HG02970 (cell line): ENCODE results near the gene MUC5AC.

Source experiments
- ATAC-seq: cut with Tn5 transposase; IDR thresholded peaks from one replicate; pipeline ENCODE4 v1.9.1; 2021; ENCODE audit warnings: mild to moderate bottlenecking, moderate library complexity, moderate number of reproducible peaks; ENCODE audit not compliant: unreplicated experiment, low FRiP score

MUC5AC gene

DNA sequence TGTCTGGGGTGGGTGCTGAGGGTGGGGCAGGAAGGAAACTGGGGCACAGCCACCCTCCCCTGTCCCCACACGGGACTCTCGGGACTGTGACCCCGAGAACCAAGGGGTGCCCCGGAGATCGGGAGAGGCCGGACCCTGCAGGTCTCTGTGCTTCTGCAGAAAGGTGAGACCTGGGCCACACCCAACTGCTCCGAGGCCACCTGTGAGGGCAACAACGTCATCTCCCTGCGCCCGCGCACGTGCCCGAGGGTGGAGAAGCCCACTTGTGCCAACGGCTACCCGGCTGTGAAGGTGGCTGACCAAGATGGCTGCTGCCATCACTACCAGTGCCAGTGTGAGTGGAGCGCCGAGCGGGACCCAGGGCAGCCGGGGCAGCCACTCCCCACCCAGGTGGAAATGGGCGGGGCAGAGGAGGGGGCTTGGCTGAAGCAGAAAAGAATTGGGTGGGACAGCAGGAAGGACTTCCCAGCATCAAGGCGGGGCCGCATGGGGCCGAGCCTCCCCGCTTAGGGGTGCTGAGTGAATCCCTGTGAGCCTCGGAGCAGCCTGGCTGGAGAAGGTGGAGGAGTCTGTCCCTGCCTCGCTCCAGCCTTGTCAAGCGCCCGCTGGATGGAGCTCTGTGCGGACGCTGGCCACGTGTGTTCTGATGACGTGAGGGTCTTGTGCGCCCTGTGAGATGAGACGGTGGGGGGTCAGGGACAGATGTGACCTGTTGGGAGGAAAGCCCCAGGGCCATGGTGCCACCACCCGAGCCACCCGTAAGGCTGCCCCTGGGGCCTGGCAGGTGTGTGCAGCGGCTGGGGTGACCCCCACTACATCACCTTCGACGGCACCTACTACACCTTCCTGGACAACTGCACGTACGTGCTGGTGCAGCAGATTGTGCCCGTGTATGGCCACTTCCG, 35.8 kb downstream of the MUC5AC start:
- ATAC-seq = no peak

DNA sequence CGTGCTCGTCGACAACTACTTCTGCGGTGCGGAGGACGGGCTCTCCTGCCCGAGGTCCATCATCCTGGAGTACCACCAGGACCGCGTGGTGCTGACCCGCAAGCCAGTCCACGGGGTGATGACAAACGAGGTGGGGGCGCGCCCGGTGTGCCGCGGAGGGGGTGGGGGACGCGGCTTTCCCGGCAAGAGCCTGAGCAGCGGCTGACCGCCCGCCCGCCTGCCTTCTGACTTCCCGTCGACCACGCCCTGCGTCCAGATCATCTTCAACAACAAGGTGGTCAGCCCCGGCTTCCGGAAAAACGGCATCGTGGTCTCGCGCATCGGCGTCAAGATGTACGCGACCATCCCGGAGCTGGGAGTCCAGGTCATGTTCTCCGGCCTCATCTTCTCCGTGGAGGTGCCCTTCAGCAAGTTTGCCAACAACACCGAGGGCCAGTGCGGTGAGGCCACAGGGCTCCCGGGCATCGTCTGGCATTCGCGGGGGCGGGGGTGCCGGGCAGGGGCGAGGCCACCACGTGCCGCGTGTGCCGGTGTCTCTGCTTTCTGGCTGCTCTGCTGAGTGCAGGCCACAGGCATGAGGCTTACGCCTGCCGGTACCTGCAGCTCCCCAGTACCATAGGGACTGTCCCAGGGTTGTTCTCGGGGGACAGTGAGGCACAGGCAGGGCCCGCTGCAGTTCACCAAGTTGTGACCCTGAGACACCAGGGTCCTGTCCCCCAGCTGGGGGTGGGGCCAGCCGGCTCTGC, 36.7 kb downstream of the MUC5AC start:
- ATAC-seq = no peak

DNA sequence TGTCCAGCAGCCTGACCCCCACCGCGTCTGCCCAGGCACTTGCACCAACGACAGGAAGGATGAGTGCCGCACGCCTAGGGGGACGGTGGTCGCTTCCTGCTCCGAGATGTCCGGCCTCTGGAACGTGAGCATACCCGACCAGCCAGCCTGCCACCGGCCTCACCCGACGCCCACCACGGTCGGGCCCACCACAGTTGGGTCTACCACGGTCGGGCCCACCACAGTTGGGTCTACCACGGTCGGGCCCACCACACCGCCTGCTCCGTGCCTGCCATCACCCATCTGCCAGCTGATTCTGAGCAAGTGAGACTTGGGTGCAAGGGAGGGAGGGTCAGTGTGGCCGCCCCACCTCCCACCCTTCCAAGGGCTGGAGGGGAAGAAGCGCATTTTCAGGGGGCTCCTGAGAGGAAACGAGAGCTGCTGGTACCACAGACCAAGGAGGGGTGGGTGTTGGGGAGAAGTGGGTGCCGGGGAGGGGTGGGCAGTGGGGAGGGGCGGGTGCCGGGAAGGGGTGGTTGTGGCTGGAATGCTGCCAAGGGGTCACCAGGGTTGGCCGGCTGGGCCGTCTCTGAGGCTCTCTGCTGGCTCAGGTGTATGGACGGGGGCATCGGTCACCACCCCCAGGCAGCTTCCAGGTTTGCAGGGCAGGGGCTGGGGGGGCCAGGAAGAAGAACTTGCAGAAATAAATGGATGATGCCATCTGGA, 37.4 kb downstream of the MUC5AC start:
- ATAC-seq = no peak

DNA sequence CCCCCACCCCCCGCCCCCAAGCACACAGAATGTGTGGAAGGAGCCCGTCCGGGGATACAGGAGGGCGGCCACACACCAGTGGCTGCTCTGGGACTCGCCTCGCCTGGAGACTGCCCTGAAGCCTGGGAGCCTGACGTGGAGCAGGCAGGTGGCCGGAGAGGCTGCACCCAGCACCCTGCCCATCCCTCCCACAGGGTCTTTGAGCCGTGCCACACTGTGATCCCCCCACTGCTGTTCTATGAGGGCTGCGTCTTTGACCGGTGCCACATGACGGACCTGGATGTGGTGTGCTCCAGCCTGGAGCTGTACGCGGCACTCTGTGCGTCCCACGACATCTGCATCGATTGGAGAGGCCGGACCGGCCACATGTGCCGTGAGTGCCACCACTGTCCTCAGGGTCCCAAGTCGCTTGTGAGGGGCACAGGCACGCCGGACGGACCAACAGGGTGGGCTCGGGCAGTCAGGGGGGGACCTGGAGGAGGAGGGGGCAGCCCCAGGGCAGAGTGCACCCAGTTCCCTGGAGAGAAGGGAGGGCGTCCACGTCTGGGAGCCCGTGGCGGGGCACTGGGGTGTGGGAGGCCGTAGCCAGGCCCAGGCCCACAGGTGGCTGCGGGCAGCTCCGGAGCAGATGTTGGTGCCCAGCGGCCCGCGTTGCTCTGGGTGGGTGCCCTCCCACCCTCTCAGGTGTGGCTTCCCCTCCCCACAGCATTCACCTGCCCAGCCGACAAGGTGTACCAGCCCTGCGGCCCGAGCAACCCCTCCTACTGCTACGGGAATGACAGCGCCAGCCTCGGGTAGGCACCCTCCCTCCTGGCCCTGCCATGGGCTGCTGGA, 38.1 kb downstream of the MUC5AC start:
- no peak for ATAC-seq

DNA sequence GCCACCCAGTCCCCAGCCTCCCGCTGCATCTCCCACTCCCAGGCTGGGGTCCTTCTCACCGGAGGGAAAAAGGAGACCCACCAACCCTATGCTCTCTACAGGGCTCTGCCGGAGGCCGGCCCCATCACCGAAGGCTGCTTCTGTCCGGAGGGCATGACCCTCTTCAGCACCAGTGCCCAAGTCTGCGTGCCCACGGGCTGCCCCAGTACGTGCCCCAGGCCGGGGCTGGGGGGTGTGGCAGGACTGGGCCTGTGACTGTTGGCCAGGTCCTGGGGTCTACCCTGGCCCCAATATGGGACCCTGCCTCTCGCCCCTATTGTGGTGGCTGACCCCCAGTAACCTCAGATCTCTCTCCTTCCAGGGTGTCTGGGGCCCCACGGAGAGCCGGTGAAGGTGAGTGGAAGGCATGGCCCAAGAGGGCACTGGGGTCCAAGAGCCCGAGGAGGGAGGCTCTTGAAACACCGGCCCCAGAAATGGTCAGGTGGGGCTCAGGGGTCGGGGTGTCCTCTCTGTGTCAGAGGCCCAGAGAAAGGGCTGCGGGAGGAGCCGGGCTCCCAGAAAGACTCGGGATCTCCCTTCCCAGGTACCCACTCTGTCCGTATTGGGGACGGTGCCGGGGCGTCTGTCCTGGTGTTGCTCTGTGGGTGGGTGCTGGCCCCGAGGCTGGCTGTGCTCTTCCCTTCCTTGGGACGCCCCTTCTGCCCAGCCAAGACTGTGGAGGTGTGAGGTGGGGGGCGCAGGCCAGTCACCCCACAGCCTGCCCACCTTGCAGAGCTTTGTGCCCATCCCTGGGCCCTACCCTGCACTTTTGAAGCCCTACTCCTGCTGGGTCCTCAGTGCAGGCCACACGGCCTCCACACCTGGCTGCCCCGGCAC, 39.0 kb downstream of the MUC5AC start:
- no peak for ATAC-seq

DNA sequence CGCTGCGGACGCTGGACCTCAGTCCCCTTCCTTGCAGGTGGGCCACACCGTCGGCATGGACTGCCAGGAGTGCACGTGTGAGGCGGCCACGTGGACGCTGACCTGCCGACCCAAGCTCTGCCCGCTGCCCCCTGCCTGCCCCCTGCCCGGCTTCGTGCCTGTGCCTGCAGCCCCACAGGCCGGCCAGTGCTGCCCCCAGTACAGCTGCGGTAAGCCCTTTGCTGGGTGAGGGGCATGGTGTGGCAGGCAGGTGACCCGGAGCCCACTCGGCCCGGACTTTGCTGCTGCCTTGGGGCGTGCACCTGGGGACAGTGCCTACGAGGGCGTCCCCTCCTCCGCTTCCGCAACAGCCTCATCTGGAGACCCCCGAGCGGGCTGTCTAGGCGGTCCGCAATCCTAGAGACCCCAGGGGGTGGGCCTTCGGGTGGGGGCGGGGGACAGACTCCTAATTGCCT, 39.7 kb downstream of the MUC5AC start:
- no peak for ATAC-seq

DNA sequence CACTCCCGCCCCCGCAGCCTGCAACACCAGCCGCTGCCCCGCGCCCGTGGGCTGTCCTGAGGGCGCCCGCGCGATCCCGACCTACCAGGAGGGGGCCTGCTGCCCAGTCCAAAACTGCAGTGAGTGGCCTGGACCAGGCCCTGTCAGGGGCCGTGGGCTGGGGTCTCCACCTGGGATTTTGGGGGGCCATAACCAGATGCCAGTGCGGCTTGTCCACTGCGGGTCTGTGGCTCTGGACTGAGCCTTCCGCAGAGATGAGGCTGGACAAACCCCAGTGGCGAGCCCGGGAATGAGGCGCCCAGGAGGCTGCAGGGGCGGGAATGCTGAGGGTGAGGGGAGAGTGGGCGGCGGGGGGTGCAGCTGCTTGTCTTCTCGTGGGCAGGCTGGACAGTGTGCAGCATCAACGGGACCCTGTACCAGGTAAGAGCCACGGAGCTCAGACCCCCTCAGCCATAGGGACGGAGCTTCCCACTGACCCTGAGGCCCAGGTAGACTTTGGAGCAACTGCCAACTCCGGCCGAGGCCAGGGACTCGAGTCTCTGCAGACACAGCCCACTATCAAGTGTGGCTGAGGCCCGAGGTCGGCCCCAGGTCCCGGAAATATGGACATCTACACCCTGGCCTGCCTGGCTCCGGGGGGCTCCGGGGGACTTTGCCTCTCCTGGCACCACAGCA, 40.3 kb downstream of the MUC5AC start:
- ATAC-seq = no peak

DNA sequence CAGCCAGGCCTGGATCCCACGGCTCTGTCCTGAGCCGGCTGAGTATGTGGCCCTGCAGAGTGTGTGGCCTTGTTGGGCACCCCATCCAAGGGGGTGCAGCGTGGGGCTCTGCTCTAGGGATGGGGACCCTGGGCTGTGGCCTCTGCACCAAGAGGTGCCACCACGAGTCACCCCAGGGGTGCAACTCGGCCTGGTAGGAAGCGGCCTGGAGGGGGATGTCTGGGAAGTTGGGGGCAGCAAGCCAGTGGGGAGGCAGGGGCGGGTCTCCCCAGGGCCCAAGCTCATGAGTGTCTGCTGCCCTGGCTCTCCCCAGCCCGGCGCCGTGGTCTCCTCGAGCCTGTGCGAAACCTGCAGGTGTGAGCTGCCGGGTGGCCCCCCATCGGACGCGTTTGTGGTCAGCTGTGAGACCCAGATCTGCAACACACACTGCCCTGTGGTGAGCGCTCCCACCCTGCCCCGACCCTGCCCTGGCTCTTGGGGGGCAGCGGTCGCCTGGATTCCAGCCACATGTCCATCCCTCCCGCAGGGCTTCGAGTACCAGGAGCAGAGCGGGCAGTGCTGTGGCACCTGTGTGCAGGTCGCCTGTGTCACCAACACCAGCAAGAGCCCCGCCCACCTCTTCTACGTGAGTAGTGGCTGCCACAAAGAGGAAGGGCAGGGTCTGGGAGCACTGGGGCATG, 40.9 kb downstream of the MUC5AC start:
- ATAC-seq = no peak

DNA sequence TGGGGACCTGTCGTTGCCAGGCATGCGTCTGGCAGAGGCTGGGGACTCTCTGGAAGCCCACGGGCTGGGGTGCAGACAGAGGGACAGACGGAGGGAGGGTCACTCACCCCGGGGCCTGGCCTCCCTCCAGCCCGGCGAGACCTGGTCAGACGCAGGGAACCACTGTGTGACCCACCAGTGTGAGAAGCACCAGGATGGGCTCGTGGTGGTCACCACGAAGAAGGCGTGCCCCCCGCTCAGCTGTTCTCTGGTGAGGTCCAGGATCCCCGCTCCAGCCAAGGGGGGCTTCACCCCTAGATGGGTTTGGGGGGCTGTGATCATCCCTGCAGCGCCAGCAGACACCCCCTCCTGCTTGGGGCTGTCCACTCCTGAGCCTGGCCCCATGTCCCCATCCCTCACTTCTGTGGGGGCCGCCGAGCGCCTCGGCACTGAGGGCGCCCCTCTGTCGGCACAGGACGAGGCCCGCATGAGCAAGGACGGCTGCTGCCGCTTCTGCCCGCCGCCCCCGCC, 41.5 kb downstream of the MUC5AC start:
- ATAC-seq = no peak

DNA sequence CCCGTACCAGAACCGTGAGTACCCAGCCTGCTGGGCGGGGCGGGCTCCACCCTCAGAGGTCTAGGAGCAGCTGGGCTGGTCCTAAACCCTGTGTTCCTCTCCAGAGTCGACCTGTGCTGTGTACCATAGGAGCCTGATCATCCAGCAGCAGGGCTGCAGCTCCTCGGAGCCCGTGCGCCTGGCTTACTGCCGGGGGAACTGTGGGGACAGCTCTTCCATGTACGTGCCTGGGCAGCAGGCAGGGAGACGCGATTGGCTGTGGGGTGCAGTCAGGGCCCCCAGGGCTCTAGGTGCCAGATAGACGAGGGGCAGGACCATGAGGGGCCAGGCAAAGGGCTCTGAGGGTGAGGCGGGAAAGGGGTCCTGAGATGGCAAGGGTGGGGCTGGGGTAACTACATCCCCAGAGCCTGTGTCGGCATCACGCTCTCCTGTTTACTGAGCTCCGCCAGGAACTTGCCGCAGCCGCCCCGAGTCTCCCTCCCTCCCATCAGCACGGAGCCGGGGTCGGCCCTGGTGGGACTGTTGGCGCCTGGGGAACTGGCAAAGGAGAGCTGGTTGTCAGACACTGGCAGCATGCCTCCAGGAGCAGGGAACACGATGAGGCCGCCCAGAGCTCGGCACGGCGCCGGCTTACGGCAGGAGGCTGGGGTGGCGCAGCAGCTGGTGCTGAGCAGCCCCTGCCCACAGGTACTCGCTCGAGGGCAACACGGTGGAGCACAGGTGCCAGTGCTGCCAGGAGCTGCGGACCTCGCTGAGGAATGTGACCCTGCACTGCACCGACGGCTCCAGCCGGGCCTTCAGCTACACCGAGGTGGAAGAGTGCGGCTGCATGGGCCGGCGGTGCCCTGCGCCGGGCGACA, 42.2 kb downstream of the MUC5AC start:
- no peak for ATAC-seq

DNA sequence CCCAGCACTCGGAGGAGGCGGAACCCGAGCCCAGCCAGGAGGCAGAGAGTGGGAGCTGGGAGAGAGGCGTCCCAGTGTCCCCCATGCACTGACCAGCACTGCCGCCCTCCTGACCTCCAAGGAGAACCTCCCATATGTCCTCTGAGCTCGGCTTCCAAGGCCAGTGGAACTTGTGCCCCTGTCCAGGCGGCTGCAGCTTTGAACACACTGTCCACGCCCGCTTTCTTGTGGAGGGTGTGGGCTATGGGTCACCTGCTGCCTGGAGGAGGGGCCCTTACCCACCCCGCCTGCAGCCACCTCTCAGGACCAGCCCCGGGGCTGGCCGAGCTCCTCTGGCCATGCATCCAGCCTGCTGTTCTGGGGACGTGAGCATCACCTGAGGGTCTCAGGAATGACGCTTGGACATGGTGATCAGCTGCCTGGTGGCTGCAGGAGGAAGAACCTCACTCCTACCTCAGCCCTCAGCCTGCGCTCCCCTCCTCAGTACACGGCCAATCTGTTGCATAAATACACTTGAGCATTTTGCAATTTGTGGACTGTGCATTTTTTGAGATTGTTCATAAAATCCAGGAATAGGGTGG, 42.9 kb downstream of the MUC5AC start:
- ATAC-seq = no peak

DNA sequence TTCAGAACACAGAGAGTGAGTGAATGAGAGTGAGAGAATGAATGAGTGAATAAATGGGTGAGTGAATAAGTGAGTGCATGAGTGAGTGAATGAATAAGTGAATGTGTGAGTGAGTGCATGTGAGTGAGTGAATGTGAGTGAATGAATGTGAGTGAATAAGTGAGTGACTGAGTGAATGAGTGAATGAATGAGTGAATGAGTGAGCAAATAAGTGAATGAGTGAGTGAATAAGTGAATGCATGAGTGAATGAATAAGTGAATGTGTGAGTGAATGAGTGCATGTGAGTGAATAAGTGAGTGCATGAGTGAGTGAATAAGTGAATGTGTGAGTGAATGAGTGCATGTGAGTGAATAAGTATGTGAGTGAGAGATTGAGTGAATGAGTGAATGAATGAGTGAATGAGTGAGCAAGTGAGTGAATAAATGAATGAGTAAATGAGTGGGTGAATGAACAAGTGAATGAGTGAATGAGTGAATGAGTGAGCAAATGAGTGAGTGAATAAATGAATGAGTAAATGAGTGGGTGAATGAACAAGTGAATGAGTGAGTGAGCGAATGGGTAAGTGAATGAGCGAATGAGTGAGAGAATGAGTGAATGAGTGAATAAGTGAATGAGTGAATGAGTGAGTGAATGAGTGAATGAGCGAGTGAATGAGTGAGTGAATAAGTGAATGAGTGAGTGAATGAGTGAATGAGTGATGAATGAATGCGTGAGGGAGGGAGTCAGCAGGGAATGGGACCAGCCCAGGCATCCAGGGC, 43.8 kb downstream of the MUC5AC start:
- ATAC-seq = no peak

DNA sequence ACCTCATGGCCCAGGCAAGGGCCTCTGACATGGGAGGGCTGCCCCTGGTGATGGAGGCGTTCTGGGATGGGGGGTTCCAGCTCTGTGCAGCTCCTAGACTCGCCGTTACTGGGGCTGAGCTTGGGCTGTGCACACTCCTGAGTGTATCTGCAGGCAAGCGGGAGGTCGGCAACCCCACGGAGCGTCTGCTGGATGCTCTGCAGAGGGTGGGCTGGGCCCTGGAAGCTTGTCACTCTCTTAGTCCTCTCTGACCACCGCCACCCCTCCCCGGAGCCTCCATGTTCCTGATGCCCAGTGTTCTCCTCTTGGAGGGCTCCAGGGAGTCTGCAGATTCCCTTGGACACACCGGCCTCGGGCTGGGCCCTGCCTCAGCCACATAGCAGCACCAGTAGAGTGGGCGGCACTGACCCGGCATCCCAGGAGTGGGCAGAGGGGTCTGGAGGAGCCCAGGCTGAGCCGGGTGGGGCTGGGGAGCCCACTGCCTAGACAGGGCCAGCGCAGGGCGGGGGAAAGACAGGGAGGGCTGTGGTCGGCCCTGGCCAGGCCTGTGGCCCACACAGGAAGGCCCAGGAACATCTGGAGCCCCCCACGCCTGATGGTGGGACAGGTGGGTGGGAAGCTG, 44.5 kb downstream of the MUC5AC start:
- no peak for ATAC-seq

DNA sequence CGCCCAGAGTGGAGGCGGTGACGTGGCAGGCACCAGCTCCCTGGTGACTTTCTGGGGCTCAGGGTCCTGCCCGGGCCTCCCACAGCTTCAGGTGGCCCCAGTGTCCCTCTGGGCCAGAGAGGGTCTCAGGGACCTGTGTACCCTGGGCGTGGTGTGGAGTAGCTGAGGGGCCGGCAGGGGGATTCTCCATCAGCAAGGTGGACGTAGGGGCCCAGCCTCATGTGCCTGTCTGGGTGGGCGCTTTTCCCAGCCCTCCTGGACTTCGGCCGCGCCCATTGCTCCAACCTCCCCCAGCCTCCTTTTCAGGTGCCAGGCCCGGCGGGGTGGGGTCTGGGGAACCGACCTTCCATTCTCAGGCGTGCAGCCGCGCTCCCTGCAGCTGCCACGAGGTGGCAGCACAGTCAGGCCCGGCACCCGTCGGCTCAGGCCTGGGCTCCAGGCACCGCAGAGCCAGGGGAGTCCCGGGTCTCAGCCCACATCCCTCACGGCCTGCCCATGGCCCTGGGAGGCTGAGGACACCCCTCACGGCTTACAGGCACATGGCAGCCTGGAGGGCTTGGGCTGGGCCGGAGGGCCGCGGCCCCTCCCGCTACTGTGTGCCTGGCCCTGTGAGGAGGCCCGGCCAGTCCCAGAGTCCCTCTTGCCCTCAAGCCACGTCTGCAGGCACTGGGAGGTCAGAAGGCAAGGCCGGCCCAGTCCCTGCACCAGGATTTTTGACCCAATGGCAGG, 45.2 kb downstream of the MUC5AC start:
- ATAC-seq = no peak
